ENCODE results near the gene FRMD4A.
"Not testable (repeated sequence)": the region's sequence is repeated elsewhere in the genome, so short reads cannot be mapped to it uniquely, and the experiment has no call there.

FRMD4A gene

DNA sequence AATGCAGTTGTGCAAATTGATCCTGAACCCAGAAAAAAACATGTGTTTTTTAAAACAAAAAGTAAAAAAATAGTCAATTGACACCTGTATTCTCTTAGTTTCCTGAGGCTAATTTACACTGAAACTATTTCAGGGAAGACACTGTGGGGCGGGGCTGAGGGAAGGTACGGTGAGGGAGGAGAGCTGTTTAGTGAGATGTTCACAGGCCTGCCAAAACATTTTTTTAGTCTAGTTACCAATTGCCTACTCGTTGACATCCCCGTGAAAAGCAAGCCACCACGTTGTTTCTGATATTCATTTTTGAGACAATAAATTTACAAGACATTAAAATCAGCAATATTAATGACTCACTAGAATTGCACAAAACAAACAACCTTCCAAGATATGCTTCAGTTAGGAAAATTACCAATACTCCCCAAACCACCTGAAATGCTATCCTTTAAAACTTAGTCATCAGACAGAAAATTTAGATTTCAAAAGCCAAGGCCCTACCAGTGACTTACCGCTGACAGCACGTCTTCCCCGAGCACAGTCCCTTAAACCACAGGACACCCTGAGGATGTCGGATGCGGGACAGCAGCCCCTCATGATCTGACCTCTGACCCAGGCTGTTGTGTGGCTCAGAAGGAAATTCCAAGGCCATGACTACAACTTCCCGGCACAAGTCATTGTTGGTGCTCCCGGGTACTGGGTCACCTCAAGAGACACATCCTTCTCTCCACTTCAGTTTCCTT, 464.8 kb downstream of the FRMD4A start:
- DNase-seq: no peak

DNA sequence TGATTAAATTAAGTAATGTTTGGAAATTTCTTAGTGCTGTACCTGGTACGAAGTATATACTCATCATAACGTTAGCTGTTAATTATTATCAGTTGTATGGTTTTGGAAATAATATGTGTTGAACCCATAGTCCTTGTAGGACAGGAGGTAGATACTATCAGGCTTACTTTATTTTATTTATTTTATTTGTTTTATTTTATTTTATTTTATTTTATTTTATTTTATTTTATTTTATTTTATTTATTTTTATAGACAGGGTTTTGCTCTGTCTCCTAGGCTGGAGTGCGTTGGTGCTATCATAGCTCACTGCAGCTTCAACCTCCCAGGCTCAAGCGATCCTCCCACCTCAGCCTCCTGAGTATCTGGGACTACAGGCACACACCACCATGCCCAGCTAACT, 465.5 kb downstream of the FRMD4A start:
- not testable (repeated sequence) for DNase-seq

- no peak for DNase-seq
Observed at GRCh38 chr10:13862546-13863233, 468.0 kb downstream of the FRMD4A start.

DNA sequence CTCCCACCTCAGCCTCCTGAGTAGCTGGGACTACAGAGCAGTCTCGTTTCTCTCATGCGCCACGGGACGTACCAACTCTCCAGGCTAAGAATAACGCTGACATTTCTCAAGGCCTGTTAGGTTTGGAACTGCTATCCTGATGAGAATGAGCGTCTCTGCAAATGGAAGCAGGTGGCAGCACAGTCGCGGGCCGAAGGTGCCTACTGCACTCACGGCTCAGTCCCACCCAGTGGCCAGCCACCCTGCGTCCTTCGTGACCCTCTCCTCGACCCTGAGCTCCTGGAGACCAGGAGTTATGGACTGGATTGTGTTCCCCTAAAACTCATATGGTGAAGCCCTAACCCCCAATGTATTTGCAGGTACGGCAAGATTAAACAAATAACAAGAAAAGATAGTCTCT, 469.8 kb downstream of the FRMD4A start:
- no peak for DNase-seq

DNA sequence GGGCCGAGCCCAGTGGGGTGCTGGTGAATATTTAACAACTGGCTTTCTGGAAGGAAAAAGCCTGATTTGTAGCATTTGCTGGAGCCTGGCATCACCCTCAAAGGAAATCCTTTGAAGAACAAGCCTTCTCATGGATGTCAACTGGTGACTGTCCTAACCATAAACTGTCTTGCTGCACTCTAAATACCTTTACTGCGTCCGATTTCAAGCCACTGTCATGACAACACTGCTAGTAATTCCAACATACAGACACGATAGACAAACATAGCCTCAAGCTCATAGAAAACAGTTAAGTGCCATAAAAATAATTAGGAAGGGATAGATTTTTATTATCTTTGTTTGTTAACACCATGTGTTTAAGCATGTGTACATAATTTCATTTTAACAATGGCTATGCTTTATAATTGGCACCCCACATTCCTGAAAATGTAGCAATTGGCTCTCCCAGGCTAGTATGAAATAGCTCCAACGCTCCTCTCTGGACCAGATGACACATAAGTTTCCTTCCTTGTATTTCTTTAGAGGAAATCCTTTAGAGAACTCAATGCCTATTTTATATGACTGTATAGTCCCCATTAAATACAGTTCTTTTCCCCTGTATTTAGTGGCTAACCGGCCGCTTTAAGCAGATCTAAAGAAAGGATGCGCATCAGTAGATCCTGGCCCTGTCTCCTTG, 470.6 kb downstream of the FRMD4A start:
- DNase-seq: no peak

- no peak for DNase-seq
Observed at GRCh38 chr10:13858709-13859108, 472.0 kb downstream of the FRMD4A start.

- DNase-seq: no peak
Observed at GRCh38 chr10:13857451-13857850, 473.3 kb downstream of the FRMD4A start.

- no peak for DNase-seq
Observed at GRCh38 chr10:13853854-13854253, 476.9 kb downstream of the FRMD4A start.

GRCh38 chr10:13852872-13853271, 477.9 kb downstream of the FRMD4A start:
- DNase-seq: no peak

DNA sequence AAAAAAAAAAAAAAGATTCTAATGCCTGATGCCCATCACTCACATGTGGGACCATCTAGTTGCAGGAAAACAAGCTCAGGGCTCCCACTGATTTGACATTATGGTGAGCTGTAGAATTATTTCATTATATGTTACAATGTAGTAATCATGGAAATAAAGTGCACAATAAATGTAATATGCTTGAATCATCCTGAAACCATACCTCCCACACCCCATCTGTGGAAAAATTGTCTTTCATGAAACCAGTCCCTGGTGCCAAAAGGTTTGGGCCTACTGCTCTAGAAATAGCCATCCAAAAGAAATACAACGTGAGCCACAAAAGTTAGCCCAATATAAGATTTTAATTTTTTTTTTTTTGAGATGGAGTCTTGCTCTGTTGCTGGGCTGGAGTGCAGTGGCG, 478.8 kb downstream of the FRMD4A start:
- DNase-seq: no peak

- DNase-seq: no peak
Observed at GRCh38 chr10:13848520-13849445, 481.9 kb downstream of the FRMD4A start.

DNA sequence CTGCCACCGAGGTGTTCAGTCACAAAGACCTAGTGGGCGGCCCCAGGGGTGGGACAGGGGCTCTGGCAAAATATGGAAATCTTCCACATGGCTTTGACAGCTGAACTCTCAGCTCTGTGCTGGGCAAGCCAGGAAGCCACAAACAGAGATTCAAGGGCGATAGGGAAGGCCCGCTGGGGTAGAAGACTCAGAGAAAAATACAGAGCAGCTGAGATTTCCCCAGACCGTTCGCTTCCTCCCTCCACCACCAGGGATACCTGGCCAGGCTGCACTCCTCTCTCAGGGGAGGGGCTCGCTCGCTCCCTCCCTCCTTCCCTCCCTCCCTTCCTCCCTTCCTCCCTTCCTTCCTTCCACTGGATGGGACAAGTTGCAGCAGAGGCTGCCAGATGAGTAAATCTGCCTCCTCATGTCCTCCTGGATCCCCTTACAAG, 483.5 kb downstream of the FRMD4A start:
- no peak for DNase-seq

DNA sequence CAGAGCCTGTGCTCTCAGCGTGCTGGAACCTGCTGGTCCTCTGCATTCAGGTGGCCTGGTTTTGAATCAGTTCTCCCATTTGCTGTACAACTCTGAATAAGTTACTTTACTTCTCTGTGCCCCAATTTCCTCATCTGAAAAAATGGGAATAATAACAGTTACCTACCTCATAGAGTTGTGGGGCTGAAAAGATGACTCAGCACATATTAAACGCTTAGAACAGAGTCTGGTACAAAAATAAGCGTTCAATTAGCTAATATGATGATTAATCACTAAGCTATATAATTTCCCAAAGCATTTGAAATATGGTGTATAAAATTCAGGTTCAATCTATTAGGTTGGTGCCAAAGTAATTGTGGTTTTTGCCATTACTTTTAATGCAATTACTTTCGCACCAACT, 484.8 kb downstream of the FRMD4A start:
- DNase-seq: no peak

- no peak for DNase-seq
Observed at GRCh38 chr10:13844651-13845050, 486.1 kb downstream of the FRMD4A start.

GRCh38 chr10:13842117-13842516, 488.6 kb downstream of the FRMD4A start:
- DNase-seq: no peak

GRCh38 chr10:13840036-13840435, 490.7 kb downstream of the FRMD4A start:
- no peak for DNase-seq

DNA sequence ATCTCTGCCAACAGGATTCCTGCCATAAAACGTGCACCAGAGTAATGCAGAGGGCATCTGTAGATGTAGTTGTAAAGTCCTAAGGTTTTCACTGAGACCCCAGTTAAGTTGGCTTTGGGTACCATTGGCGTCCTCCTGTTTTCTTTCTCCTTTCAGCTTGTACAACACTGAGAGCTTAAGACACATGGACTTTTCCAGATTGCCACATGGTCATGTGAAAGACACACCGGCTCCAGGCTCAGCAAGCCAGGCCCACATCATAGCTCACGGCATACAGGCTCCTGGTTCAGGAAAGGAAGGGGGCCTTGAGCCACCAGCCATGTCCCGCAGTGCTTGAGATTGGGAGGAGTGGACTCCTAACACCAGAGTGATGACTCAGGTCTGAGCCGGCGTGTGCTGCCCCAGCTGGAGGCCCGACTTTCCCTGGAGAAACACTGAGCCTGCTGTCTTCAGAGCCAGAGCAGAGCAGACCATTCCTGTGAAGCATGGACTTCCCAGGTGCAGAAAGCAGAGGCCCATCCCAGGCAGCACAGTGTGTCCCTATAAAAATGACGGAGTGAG, 491.2 kb downstream of the FRMD4A start:
- DNase-seq: no peak

DNA sequence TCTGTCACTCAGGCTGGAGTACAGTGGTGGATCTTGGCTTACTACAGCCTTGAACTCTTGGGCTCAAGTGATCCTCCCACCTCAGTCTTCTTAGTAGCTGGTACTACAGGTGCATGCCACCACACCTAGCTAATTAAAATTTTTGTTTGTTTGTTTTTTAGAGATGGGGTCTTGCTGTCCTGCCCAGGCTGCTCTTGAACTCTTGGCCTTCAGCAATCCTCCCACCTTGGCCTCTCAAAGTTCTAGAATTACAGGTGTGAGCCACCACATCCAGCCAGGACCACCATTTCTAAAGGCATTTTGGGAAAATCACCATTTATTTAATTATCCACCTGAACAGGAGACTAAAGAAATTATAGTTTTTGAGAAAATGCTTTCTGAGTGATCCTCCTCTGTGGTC, 491.7 kb downstream of the FRMD4A start:
- DNase-seq: no peak

GRCh38 chr10:13837966-13838365, 492.8 kb downstream of the FRMD4A start:
- no peak for DNase-seq

- DNase-seq: no peak
Observed at GRCh38 chr10:13834581-13835286, 496.0 kb downstream of the FRMD4A start.

GRCh38 chr10:13831711-13832141, 499.0 kb downstream of the FRMD4A start:
- DNase-seq: peak in 1 of 2 donors; percentile 18

DNA sequence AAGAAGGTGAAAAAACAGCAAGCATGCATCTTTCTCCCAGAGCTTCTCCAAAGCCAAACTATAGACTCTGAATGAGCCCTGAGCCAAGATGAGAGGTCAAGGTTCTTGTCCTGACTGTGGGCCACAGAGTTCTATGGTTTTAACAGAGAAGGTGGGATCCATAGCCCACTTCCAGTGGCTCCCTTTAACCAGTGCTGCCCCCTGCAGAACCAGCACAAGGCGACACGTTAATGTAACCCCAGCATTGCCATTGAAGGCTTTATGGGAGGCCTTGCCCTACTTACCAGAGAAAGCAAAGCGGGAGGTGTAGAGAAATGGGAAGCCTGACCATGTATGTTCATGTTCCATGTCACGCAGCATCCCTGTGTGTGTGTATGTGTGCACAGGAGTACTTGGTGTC, 500.3 kb downstream of the FRMD4A start:
- no peak for DNase-seq
